IPS-NIHi7 (cell line): ENCODE data around the gene RGPD6.
"Not testable (repeated sequence)": the region's sequence is repeated elsewhere in the genome, so short reads cannot be mapped to it uniquely, and the experiment has no call there.

Experiments
- DNase-seq: peaks from one replicate; pipeline ENCODE4 v3.0.0; 2012; ENCODE audit warnings: mixed read lengths; ENCODE audit errors: extremely low spot score

The RGPD6 gene

DNA sequence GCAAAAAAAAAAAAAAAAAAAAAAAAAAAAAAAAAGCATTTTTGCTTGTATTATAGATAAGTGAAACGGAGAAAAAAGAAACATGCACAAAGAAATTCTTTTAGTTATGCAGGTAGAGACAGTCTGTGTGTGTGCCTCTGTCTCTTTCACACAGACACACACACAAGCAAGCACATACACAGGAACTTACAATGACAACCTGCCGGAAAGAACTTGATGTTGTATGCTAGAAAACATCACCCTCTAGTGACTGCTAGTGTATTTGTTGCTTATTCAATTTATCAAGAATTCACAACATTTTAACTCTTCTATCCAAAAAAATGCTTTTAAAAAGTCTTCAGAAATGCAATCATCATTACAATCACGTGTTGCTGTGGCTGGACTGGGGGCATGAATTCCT lies 95.8 kb downstream of the RGPD6 start:
- not testable (repeated sequence) for DNase-seq

DNA sequence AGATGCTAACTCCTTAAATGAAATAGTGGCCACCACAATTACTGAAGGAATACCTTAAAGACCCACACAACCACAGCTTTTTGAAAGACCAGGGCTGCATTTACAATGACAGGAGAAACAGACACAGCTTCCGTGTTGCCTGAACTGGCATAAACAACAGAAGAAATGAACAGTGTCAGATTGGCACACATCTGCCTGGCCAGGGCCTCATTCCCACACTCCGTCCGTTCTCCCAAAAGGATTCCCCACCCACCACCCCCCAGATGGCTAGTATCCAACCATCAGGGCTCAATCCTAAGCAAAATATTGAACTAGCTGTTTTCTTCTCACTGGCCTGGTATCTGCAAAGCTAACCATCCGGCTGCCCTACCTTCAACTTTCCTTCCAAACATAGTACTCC lies 96.9 kb downstream of the RGPD6 start:
- not testable (repeated sequence) for DNase-seq

GRCh38 chr2:110477370-110477769 lies 99.7 kb downstream of the RGPD6 start:
- not testable (repeated sequence) for DNase-seq

GRCh38 chr2:110476952-110477351 lies 100.1 kb downstream of the RGPD6 start:
- DNase-seq, result not testable (repeated sequence)

GRCh38 chr2:110475627-110476359 lies 101.2 kb downstream of the RGPD6 start:
- not testable (repeated sequence) for DNase-seq

- not testable (repeated sequence) for DNase-seq
Measured at GRCh38 chr2:110474898-110475297, 102.1 kb downstream of the RGPD6 start.

DNA sequence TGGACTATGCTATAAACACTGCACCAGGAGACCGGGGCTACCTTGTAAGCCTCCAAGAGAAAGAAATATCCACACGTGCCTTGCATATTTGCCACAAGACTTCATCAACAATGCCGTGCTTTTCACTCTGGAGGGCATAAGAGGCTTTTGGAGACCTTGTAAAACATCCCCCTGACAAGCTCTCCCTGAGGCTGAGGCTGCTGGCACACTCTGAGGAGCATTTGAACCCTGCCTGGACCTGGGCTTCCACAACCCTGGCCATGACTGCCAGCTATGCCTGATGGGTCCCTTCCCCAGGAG lies 104.0 kb downstream of the RGPD6 start:
- not testable (repeated sequence) for DNase-seq

- not testable (repeated sequence) for DNase-seq
Measured at GRCh38 chr2:110472171-110473058, 104.6 kb downstream of the RGPD6 start, which contains the start of gene LIMS4. Gene LIMS4 (minus strand): TSS chr2:110472816. CDS start chr2:110472778, 38 bp downstream.

DNA sequence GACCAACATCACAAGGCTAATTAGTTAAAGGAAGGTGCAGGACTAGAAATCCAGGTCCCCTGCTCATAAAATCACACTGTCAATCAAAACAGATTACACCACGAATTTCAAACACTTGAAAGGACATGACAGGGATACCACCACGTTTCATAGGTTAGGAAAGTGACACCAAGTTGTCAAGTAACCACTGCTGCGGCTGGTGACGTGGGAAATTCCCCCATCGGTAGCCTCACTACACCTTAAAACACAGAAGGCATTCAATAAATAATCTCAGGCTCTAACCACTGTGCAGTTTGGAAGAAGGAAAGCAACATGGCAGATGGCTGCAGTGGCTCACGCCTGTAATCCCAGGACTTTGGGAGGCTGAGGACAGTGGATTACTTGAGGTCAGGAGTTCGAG lies 108.1 kb downstream of the RGPD6 start:
- DNase-seq, result not testable (repeated sequence)

DNA sequence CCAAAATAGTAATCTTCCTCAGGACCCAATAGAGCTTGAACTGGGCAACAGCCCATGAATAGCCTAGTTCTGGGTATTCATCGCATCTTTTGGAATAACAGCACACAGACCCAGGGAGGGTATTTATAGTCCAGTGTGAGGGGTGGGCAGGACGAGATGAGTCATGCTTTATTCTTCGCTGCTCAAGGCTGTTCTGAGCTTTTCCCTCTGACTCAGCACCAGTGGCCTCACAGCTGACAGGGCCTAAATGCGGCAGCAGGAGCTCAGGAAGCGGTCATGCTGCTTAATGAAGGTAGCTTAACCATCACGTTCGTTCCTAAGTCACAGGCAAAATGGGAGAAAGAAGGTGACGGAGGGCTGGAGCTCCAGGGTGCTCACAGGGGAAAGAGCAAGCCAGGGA lies 111.7 kb downstream of the RGPD6 start:
- not testable (repeated sequence) for DNase-seq
